MM.1S (cell line): ENCODE measurements around the gene ANGPTL3.
"Not testable (repeated sequence)": the region's sequence is repeated elsewhere in the genome, so short reads cannot be mapped to it uniquely, and the experiment has no call there.

Source experiments
- EZH2 ChIP-seq: fragments of 300-600 bp; sonication (generic); optimal IDR thresholded peaks from 2 replicates; pipeline ENCODE3; 2017; ENCODE audit warnings: low read depth, mild to moderate bottlenecking, antibody characterized with exemption, low read length, mixed read lengths
- EZH2phosphoT487 ChIP-seq: fragments of 300-600 bp; sonication (generic); IDR thresholded peaks from 2 replicates; pipeline ENCODE4 v1.6.1; 2018; ENCODE audit warnings: antibody characterized with exemption, low read length
- TF ChIP-seq, protein P1 (sequence below): fragments of 300-600 bp; sonication (generic); IDR thresholded peaks from 2 replicates; pipeline ENCODE4 v1.5.1; 2016; ENCODE audit warnings: antibody characterized with exemption, low read length, mixed read lengths

DNA sequence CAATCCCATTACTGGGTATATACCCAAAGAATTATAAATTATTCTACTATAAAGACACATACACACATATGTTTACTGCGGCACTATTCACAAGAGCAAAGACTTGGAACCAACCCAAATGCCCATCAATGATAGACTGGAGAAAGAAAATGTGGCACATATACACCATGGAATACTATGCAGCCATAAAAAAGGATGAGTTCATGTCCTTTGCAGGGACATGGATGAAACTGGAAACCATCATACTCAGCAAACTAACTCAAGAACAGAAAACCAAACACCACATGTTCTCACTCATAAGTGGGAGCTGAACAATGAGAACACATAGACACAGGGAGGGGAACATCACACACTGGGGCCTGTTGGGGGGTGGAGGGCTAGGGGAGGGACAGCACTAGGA lies 30.1 kb upstream of the ANGPTL3 start:
- TF ChIP-seq, protein P1, sequence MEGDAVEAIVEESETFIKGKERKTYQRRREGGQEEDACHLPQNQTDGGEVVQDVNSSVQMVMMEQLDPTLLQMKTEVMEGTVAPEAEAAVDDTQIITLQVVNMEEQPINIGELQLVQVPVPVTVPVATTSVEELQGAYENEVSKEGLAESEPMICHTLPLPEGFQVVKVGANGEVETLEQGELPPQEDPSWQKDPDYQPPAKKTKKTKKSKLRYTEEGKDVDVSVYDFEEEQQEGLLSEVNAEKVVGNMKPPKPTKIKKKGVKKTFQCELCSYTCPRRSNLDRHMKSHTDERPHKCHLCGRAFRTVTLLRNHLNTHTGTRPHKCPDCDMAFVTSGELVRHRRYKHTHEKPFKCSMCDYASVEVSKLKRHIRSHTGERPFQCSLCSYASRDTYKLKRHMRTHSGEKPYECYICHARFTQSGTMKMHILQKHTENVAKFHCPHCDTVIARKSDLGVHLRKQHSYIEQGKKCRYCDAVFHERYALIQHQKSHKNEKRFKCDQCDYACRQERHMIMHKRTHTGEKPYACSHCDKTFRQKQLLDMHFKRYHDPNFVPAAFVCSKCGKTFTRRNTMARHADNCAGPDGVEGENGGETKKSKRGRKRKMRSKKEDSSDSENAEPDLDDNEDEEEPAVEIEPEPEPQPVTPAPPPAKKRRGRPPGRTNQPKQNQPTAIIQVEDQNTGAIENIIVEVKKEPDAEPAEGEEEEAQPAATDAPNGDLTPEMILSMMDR, result not testable (repeated sequence)
- not testable (repeated sequence) for TF ChIP-seq EZH2, EZH2phosphoT487
